NCI-H1694 treated with DMSO at 0.1 percent for 48 hours (cell line): ENCODE measurements around the gene LUZP4.
"Not testable (repeated sequence)": the region's sequence is repeated elsewhere in the genome, so short reads cannot be mapped to it uniquely, and the experiment has no call there.

Experiments
- DNase-seq: peaks from one replicate; lab custom pipeline; 2025; lab: John Stamatoyannopoulos, UW

Gene LUZP4

DNA sequence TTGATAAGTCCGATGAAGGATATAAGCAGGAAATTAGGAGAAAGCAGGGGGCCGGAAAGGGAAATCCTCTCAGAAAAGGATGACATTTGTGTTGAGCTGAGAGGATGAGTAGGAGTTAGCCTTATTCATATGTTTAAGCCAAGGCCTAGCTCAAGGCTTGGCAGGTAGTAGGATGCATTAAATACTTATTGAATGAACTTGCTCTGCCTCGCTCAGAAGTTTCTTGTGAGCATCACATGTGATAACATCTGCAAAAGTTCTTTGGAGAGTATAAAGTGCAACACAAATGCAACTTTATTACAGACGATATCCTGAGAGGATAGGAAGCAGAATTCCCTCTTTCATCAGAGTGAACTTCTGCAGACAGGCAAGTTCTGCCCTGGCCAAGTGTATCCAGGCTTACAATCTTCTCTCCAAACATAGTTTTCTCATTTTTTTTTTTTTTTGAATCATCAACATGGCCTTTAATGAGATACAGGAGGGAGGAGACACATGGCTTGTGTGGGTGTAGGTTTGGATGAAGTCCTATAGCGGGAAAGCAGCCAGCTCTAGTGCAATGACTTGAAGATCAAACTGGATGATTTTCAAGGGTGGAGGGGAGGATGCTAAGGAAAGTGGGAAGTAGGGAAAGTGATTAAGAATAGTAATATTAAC is 48.1 kb downstream of the LUZP4 start:
- no peak for DNase-seq

DNA sequence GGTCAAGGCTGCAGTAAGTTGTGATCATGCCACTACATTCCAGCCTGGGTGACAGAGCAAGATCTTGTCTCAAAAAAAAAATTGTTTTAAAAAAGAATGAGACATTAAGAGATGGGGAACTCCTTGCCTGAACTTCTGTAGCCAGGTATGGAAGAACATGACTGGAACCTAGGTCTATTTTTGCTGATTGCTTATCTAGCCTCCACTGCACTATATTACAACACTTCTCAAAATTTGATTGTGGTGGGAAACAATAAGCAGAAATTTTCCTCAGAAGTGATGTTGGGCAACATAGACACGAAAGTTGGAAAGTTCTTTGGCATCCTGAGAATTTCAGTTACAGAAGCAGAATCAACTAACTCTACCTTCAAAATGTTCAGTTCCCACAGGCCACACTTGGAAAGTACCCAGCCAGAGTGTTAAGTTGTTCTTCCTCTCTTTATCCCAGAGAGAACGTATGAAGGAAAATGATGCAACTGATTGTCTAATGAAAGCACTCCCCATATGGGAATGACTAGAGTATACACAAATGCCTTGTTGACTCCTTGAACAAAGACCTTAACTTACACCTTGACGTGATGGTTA is 50.0 kb downstream of the LUZP4 start:
- DNase-seq: no peak

DNA sequence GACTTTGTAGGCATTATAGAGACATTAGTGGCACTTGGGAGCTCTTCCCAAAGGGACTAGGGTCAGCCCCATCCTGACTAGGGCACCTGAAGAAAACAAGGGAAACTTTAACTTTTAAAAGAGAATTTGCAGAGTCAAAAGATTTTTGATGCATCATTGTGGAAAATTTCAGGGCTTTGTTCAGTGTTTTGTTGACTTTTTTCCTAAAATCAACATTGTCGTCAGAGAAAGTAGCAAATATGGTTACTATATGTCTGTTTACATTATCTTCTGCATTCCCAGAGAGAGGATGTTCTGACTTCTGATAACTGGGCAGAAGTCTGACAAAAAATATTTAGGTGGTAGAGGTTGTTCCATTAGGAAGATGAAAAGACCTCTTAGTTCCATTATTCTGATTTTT is 51.9 kb downstream of the LUZP4 start:
- no peak for DNase-seq

DNA sequence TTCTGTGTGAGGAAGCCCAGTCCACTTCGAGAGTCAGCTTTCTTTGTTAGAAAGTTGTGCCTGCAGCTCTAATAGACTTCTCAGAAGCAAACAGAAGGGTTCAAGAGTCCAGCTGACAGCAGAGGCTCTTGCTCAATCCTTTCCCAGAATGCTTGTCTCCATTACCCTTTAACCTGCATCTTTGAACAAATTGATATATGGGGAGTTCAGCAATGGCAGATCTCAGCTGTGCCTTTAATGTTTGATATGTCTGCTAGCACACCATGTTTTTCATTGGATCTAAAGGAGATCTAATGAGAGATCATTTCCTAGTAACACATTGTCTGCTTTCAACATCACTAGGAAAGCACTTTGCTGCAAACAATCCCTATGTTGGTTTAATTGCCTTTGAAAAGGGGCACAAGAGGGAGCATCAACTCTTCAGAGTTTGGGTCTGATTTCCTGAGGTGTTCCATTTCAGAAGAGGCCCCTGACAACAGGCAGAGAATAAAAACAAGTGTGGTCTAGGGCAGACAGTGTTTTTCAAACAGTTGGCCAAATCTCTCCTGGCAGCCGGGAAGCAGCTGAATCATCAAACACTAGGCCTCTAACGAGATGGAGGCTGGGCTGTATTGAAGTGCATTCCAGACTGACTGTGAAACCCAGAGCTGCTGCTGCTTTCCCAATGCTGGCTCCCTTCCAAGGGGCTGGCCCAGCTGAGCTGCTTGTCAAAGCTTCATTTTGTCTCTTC is 55.5 kb downstream of the LUZP4 start:
- no peak for DNase-seq

DNA sequence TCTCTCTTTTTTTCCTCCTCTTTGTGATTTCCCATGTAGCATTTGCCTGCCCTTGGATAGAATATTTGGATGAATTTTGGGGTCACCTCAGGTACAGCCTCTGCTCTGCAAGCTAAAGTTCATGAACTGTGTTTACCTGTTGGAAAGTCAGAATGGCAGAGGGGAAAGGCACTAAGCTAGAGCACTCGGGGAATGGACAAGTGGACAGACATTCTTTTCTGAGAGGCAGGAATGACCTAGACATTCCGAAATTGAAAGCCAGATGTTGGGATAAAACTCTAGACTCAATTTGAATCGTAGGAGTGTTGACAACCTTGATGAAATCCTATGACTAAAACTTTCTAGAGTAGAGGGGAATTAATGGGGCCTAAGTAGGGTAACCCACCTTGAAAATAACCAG is 56.1 kb downstream of the LUZP4 start:
- DNase-seq: no peak

DNA sequence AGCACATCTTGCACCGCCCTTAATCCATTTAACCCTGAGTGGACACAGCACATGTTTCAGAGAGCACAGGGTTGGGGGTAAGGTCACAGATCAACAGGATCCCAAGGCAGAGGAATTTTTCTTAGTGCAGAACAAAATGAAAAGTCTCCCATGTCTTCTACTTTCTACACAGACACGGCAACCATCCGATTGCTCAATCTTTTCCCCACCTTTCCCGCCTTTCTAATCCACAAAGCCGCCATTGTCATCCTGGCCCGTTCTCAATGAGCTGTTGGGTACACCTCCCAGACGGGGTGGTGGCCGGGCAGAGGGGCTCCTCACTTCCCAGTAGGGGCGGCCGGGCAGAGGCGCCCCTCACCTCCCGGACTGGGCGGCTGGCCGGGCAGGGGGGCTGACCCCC is 57.2 kb downstream of the LUZP4 start:
- DNase-seq: not testable (repeated sequence)

DNA sequence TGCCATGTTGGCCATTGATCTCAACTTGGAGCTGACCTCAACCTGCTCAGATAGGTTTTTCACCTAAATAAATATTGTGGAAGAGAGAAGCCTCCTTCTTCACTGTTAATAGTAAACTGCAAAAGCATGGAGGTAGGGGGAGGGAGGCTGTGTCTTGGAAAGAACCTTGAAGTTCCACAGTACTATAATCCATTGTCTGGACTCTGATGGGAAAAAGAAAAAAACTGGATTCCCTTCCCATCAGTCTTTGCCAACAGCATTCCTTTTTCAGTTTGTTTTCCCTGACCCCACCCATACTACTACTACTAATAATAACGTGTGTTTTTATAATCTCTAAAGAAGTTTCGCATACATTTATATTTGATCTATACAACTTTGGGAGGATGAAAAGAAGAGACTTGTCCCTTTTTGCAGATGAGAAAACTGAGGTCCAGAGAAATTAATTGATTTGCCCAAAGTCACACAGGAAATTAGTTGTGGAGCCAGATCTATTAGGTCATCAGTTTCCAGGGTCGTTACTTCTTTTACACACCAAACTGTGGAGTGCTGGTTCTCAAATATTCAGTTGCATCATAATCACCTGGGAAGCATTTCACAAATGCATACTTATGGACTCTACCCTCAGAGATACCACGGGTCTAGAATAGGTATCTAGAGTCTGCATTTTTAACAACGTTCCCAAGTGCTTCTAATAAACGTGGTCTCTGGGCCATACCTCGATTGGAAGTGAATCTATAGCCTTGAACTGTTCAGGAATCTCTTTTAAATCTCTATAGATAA is 59.1 kb downstream of the LUZP4 start:
- no peak for DNase-seq

DNA sequence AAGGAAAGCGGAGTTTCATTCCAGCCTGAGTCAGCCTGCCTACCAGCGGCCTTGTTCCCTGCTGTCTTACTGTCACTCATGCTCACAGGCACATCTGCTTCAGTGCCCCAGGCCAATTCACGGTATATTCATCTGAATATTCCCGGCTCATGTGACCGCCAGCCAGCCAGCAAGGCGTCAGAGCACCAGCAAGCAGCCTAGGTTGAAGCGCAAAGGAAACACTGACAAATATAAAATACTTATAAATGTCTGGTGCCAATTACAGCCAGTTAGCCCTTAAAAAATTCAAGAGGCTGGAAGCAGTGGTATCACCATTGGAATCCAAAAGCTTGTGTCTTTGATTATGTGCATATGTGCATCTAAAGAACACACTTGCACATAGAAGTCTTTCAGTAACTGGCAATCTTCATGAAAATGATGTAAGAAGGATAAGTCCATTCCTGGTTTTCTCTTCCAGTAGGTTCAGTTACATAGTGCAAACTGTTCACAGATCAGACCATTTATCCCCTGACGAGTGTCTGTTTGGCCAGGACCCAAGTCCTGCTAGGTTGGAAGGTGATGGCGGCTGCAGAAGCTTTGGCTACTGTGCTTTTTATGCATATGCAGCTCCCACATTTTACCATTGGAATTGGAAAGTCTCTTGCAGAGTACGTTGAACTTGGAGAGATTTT is 61.3 kb downstream of the LUZP4 start:
- no peak for DNase-seq

DNA sequence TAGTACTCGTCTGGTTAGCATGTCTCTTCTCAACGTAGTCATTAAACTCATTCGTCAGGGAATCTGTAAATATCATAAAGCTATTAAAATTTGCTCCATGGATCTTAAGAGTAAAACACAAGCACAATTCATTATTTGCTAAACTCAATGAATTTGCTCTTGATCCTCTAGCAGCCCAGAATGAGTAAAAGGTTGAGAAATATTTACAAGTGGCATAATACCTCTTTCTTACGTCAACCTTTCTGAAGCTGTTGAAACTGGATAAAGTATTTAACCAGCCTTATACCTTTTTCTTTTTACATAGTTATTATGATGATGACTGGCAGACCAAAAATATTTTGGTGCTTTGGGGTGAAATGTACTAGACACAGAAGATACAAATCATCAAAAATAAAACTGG is 66.9 kb downstream of the LUZP4 start:
- no peak for DNase-seq
